Gastrocnemius medialis (tissue), 4 donors: ENCODE data around the gene CEACAM3.

Experiments
- POLR2A ChIP-seq, 2 donors: fragments of 450-650 bp; IDR thresholded peaks; one replicate each; pipeline ENCODE4 v1.6.1; 2017; ENCODE audit warnings: antibody characterized with exemption in 2 of 2, mild to moderate bottlenecking in 2 of 2, moderate library complexity in 2 of 2
- TF ChIP-seq, protein P1 (sequence below), 5 experiments: fragments of 450-650 bp in 3 of 5; fragments of 200-600 bp in 2 of 5; sonication (generic) in 2 of 5; IDR thresholded peaks in 4 of 5; conservative IDR thresholded peaks in 1 of 5; 1 replicate in 4 of 5; 2 replicates in 1 of 5; pipeline ENCODE4 v1.5.1; 2016 to 2019; ENCODE audit warnings: antibody characterized with exemption in 5 of 5, mild to moderate bottlenecking in 3 of 5, moderate library complexity in 3 of 5

DNA sequence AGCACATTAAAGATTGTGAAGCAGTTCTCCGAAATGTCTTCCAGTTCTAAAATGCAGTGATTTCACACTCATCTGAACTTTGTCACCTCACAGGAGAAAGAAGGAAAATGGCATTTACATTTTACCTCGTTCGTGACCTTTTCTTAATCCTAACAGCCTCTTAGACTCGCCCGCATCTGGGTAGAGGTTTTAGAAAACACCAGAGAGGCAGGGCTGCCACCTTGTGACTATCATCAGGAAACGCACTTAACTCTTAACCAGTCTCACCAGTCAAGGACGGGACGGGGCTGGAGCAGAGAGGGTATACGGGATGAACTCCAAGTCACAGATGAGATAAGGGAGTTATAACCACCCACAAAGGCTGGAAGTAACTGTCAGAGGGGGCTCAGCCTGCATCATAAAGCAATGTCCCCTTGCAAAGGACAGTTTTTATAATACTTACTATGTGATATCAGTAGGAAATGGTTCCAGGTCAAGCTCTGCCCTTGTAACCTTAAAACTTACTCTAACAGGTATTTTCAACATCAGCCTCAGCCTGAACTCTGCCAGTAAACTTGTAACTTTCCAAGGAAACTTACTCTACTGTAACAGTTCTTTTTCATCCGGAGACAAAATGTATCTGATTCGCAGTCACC is 49.7 kb upstream of the CEACAM3 start:
- TF ChIP-seq, protein P1, sequence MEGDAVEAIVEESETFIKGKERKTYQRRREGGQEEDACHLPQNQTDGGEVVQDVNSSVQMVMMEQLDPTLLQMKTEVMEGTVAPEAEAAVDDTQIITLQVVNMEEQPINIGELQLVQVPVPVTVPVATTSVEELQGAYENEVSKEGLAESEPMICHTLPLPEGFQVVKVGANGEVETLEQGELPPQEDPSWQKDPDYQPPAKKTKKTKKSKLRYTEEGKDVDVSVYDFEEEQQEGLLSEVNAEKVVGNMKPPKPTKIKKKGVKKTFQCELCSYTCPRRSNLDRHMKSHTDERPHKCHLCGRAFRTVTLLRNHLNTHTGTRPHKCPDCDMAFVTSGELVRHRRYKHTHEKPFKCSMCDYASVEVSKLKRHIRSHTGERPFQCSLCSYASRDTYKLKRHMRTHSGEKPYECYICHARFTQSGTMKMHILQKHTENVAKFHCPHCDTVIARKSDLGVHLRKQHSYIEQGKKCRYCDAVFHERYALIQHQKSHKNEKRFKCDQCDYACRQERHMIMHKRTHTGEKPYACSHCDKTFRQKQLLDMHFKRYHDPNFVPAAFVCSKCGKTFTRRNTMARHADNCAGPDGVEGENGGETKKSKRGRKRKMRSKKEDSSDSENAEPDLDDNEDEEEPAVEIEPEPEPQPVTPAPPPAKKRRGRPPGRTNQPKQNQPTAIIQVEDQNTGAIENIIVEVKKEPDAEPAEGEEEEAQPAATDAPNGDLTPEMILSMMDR (IDR thresholded peaks at IDR 0.05 in 4 of 5, conservative IDR thresholded peaks at IDR 0.05 in 1 of 5) = no peak
- no peak for TF ChIP-seq POLR2A (IDR thresholded peaks at IDR 0.05)
